ENCODE data around the gene CDH23. TPM values are rescaled to one million over a fixed set of nuclear protein-coding genes. Genes with fewer than 3 reads are reported as not detected.

CDH23 gene
- total RNA-seq, 6 donors from 2014 or later, result 4.7 to 29.3 (median 10.4) TPM

DNA sequence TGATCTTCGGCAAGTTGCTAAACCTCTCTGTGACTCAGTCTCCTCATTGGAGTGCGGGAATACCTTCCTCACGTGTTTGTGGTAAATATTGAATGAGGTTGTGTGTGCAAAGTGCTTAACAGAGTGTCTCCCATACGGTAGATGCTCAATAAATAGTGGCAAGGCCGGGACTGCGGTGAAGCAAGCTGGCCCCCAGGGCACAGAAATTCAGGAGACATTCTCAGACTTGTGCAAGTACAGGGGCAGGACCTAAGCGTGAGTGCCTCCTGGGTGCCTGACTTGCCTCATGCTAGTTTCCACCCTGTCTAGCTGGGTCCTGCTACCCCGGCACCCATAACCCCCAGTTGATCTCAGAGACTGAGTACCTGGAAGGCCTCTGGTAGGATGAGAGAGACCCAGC lies 97.8 kb downstream of the CDH23 start:
- Histone ChIP-seq H3K27me3 (no peaks in the 10 kb centered on the region), H3K4me1 (no peaks in the 10 kb centered on the region), H3K27ac (no peak overlapping the region), H3K9me3 (no peaks in the 10 kb centered on the region), H3K36me3 (no peaks in the 10 kb centered on the region), H3K4me3 (no peak overlapping the region)
- ATAC-seq (ENCODE audit: low FRiP score in 2 of 2), result no peak
- TF ChIP-seq CTCF (IDR thresholded peaks at IDR 0.05), result no peak
- TF ChIP-seq POLR2A (IDR thresholded peaks at IDR 0.05), result no peak
- no peak for TF ChIP-seq EP300 (IDR thresholded peaks at IDR 0.05)
- TF ChIP-seq POLR2AphosphoS5 (IDR thresholded peaks at IDR 0.05), result no peak
- 93 to 95% methylated on average over 8 of the region's 8 CpGs for WGBS, 2 donors
- DNase-seq, result no peak

- no peak for TF ChIP-seq CTCF (IDR thresholded peaks at IDR 0.05)
- no peak for TF ChIP-seq POLR2AphosphoS5 (IDR thresholded peaks at IDR 0.05)
- TF ChIP-seq POLR2A (IDR thresholded peaks at IDR 0.05), result no peak
- TF ChIP-seq EP300 (IDR thresholded peaks at IDR 0.05), result no peak
- 70 to 73% methylated on average over 9 of the region's 9 CpGs for WGBS, 2 donors
Measured at GRCh38 chr10:71494980-71495381, 98.3 kb downstream of the CDH23 start.

DNA sequence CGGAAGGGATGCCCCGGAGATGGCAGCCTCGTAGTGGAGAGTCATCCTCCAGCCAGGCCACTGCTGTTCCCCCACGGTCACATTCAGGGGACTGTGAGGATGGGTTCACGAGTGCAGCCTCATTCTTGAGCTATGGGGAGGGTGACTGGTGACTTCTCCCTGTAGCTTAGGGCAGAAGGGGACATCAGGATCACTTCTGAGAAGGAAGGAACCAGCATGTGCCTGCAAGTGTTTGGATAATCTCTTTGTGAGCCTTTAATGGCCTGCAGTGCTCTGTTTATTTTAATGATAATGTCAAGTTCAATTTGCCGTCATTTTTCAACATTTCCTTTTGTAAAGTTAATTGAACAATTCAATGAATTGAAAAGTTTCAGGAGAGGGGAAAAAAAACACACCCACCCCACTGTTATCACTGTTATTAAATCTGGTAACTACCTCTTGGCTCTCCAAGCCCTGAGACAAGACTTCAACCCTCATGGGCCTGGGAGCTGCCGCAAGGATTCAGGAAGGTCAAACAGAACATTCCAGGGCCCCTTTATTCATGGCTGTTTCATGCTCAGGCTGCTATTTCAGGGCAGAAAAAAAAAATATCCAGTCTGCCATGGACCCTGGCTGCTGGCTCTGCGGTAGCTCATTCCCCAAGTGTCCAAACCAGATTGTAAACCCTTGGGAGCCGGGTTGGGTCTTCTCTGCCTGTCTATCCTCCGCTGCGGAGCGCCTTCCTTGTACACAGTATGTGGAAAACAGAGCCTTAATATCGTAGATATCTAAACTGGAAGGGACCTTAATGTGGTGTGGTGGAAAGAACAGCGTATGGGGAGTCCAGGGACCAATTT lies 100.4 kb downstream of the CDH23 start:
- whole genome bisulfite sequencing, 2 donors, result 78 to 85% methylated on average over 10 to 11 of the region's 14 CpGs
- Histone ChIP-seq H3K27ac (no peak overlapping the region), H3K9me3 (no peaks in the 10 kb centered on the region), H3K4me1 (no peaks in the 10 kb centered on the region), H3K27me3 (no peaks in the 10 kb centered on the region), H3K4me3 (no peak overlapping the region), H3K36me3 (no peaks in the 10 kb centered on the region)
- TF ChIP-seq POLR2A (IDR thresholded peaks at IDR 0.05) (no peak), POLR2AphosphoS5 (IDR thresholded peaks at IDR 0.05) (no peak), EP300 (IDR thresholded peaks at IDR 0.05) (no peak), CTCF (IDR thresholded peaks at IDR 0.05) (no peak)
- ATAC-seq (ENCODE audit: low FRiP score in 2 of 2), result no peak
- no peak for DNase-seq

More at GRCh38 chr10:71494980-71495381, 98.3 kb downstream of the CDH23 start:
- Histone ChIP-seq H3K27ac (no peak overlapping the region), H3K9me3 (no peaks in the 10 kb centered on the region), H3K27me3 (no peaks in the 10 kb centered on the region), H3K36me3 (no peaks in the 10 kb centered on the region), H3K4me1 (no peaks in the 10 kb centered on the region), H3K4me3 (no peak overlapping the region)
- DNase-seq (no peak), ATAC-seq (ENCODE audit: low FRiP score in 2 of 2) (no peak)

- no peaks in the 10 kb centered on the region for H3K4me1 ChIP-seq
Measured at GRCh38 chr10:71497763-71498326, 101.1 kb downstream of the CDH23 start.

More at GRCh38 chr10:71497763-71498326, 101.1 kb downstream of the CDH23 start:
- no peak overlapping the region for H3K4me3 ChIP-seq
- ATAC-seq (ENCODE audit: low FRiP score in 2 of 2) (no peak), DNase-seq (no peak)
- TF ChIP-seq POLR2A (IDR thresholded peaks at IDR 0.05) (no peak), CTCF (IDR thresholded peaks at IDR 0.05) (no peak), EP300 (IDR thresholded peaks at IDR 0.05) (no peak), POLR2AphosphoS5 (IDR thresholded peaks at IDR 0.05) (no peak)
- 66 to 72% methylated on average over 8 to 9 of the region's 9 CpGs for WGBS, 2 donors
- no peaks in the 10 kb centered on the region for H3K27me3 ChIP-seq
- H3K36me3 ChIP-seq, result no peaks in the 10 kb centered on the region
- no peak overlapping the region for H3K27ac ChIP-seq
- no peaks in the 10 kb centered on the region for H3K9me3 ChIP-seq

Data from upper lobe of left lung (tissue), 6 donors.